ENCODE results near the gene KLF6.

Gene KLF6

DNA sequence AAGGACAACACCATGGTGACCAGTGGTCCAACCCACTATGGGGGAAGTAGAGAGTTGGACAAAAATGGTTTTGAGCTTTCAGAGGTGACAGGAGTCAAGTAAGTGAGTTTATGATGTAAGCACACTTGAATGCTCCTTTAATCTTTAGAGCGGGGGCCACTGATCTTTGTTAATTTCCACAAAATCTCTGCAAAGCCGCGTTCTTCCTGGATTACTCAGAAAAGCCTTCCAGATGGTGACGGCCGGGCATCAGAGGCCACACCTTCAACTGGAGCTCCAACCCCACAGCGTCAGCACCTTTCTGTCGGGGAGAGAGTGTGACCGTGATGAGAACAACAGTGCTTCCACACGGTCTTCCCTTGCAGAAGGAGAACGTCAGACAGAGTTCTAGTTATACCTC, 35.2 kb upstream of the KLF6 start:
- no peaks in the 10 kb centered on the region for H3K27me3 Mint-ChIP-seq
- no peaks in the 10 kb centered on the region for H3K9me3 Mint-ChIP-seq
- H3K4me3 Mint-ChIP-seq: no peak overlapping the region
- ATAC-seq: no peak
- H3K27ac Mint-ChIP-seq: no peak overlapping the region
- no peaks in the 10 kb centered on the region for H3K36me3 Mint-ChIP-seq
- no peaks in the 10 kb centered on the region for H3K4me1 Mint-ChIP-seq

DNA sequence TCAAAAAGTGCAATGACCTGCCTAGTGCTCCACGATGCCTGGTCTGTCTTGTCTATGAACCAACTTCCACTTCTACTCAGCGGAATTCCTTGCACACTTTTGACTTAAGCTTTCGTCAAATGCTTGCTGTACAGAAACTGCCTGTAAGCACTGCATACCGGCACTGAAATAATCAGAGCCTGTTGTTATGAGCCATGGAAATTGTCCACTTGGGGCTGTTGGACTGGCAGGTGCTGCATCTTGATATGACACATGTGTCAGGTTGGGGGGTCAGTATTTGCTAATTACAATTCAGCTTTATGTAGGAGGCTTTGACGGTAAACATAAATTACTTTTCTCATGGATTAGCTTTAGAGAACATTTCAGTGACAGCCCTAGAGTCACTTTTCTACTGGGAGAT, 32.0 kb upstream of the KLF6 start:
- H3K9me3 Mint-ChIP-seq: no peaks in the 10 kb centered on the region
- H3K27me3 Mint-ChIP-seq: no peaks in the 10 kb centered on the region
- no peak for ATAC-seq
- H3K4me1 Mint-ChIP-seq: peaks cover 4% of the 10 kb centered on the region
- no peak overlapping the region for H3K4me3 Mint-ChIP-seq
- no peaks in the 10 kb centered on the region for H3K36me3 Mint-ChIP-seq
- H3K27ac Mint-ChIP-seq: no peak overlapping the region

DNA sequence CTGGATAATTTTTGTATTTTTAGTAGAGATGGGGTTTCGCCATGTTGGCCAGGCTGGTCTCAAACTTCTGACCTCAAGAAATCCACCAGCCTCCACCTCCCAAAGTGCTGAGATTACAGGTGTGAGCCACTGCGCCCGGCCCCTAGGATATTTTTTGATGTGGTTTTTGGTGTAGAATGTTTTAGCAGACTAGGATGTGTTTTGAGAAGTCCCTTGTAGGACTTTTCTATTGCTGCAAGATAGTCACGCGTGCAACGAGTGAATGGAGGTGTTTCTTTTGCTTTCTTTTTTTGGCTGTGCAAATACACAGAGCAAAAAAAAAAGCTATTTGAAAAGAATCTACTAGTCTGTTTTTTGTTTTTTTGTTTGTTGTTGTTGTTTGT, 29.8 kb upstream of the KLF6 start:
- H3K9me3 Mint-ChIP-seq: no peaks in the 10 kb centered on the region
- H3K4me1 Mint-ChIP-seq: peaks cover 25% of the 10 kb centered on the region
- no peaks in the 10 kb centered on the region for H3K36me3 Mint-ChIP-seq
- no peaks in the 10 kb centered on the region for H3K27me3 Mint-ChIP-seq
- H3K4me3 Mint-ChIP-seq: no peak overlapping the region
- H3K27ac Mint-ChIP-seq: no peak overlapping the region
- no peak for ATAC-seq

DNA sequence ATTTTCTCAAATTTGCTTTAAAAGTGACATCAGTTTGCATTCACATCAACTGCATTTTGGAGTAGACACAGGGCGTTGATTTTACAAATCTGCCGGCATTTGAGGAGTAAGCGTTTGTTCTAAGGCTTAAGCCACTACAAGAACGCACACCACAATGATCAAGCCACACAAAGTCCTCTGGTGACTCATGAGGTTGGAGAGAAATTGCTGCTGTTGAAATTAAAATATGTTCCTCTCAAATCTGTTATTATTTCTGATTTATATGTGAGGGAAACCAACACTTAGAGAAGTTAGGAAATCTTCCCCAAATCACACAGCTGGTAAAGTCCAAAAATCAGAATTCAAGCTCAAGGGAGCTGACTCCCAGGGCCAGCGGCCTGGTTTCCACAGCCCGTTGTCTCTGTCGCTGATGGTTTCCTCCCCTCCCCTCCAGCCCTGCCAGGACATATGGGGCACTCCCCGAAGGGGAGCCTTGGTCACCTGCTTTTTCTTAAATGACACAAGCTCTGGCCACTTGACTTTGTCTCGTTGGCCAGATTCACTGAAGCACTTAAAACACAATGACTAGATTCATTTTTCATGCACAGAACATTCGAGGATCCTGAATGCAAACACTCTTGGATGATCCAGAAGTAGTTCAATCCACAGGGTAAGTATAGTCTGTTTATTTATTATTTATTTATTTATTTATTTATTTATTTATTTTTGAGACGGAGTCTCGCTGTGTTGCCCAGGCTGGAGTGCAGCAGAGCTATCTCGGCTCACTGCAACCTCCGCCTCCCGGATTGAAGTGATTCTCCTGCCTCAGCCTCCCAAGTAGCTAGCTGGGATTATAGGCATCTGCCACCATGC, 29.2 kb upstream of the KLF6 start:
- Mint-ChIP-seq H3K27me3 (no peaks in the 10 kb centered on the region), H3K4me3 (no peak overlapping the region), H3K4me1 (peaks cover 31% of the 10 kb centered on the region), H3K36me3 (no peaks in the 10 kb centered on the region), H3K27ac (peak overlapping the region; percentile 23), H3K9me3 (no peaks in the 10 kb centered on the region)
- no peak for ATAC-seq

DNA sequence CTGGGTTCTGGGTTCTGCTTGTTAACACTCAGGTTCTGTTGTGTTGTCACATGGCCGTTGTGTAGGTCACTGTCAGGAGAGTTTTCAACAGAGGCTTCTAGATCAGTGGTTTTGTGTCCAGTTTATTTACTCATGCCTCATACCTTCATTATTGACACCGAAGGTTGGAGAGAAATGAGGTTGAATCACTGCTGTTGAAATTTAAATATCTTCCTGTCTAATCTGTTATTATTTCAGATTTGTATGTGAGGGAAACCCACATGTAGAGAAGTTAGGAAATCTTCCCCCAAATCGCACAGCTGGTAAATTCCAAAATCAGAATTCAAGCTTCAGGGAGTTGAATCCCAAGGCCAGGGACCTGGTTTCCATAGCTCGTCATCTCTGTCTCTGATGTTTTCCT, 28.3 kb upstream of the KLF6 start:
- Mint-ChIP-seq H3K4me3 (no peak overlapping the region), H3K36me3 (no peaks in the 10 kb centered on the region), H3K27me3 (no peaks in the 10 kb centered on the region), H3K4me1 (peaks cover 40% of the 10 kb centered on the region), H3K27ac (peak overlapping the region; percentile 23), H3K9me3 (no peaks in the 10 kb centered on the region)
- no peak for ATAC-seq

DNA sequence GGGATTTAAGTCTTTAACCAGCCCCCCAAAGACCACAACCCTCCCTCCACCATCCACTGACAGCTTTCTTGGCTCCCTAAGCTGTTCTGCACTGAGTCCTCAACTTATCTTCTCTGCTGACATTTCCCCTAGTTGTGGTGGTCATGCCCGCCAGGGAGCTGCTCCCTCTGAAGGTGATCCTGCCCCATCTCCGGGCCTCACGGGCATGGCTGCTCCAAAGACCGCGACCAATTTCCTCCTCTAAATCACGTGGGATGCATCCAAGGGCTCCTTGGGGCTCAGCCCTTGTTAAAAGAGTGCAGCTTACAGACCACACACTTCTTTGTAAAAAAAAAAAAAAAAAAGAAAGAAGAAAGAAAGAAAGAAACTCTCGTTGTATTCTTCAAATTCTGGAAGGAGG, 27.1 kb upstream of the KLF6 start:
- H3K4me1 Mint-ChIP-seq: peaks cover 49% of the 10 kb centered on the region
- peak overlapping the region; percentile 14 for H3K27ac Mint-ChIP-seq
- no peaks in the 10 kb centered on the region for H3K27me3 Mint-ChIP-seq
- H3K4me3 Mint-ChIP-seq: no peak overlapping the region
- H3K36me3 Mint-ChIP-seq: no peaks in the 10 kb centered on the region
- no peak for ATAC-seq
- H3K9me3 Mint-ChIP-seq: no peaks in the 10 kb centered on the region

DNA sequence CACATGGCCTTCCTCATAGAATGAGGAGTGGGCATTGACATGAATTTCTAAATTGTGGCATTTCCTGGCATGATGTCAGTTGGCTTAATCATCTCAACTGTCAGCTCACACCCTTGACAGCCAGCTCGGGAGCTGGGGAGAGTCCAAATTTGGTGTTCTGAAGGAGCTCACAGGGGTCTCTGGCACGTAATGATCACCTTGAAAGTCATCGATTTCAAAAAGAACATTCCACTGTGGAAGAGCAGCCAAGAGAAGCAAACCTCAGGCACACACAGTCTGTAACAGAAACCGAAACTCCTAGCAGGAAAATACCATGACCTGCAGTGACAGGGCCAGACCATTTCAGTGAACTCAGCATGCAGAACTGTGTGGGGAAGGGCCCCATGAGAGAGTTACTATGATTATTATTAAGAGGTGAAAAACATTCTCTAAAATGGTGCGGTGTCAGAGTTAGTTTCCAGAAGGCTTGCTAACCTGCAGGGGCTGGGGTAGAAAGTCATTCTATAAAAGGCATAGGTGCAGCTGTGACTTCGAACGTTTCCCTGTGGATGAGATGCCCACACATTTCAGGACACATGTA, 26.4 kb upstream of the KLF6 start:
- peaks cover 57% of the 10 kb centered on the region for H3K4me1 Mint-ChIP-seq
- H3K27ac Mint-ChIP-seq: peak overlapping the region; percentile 14

DNA sequence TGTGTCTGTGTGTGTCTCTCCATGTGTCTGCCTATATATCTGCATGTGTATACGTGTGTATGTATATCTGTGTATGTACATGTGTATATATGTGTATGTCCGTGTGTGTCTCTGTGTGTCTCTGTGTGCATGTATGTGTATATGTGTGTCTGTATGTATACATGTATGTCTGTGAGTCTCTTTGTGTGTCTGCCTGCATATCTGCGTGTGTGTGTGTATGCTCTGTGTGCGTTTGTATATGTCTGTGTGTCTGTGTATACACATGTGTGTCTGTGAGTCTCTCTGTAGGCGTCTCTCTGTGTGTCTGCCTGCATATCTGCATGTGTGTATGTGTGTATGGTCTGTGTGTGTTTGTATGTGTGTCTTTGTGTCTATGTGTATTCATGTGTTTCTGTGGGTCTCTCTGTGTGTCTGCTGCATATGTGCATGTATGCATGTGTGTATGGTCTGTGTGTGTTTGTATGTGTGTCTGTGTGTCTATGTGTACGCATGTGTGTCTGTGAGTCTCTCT, 23.7 kb upstream of the KLF6 start:
- Mint-ChIP-seq H3K4me1 (peaks cover 73% of the 10 kb centered on the region), H3K27me3 (no peaks in the 10 kb centered on the region), H3K4me3 (no peak overlapping the region), H3K27ac (peak overlapping the region; percentile 14), H3K36me3 (no peaks in the 10 kb centered on the region), H3K9me3 (no peaks in the 10 kb centered on the region)
- ATAC-seq: no peak

More for the DNA sequence above, 26.4 kb upstream of the KLF6 start:
- ATAC-seq: peak; percentile 94
- Mint-ChIP-seq H3K36me3 (no peaks in the 10 kb centered on the region), H3K9me3 (no peaks in the 10 kb centered on the region), H3K27me3 (no peaks in the 10 kb centered on the region), H3K4me3 (peak overlapping the region; percentile 69)

DNA sequence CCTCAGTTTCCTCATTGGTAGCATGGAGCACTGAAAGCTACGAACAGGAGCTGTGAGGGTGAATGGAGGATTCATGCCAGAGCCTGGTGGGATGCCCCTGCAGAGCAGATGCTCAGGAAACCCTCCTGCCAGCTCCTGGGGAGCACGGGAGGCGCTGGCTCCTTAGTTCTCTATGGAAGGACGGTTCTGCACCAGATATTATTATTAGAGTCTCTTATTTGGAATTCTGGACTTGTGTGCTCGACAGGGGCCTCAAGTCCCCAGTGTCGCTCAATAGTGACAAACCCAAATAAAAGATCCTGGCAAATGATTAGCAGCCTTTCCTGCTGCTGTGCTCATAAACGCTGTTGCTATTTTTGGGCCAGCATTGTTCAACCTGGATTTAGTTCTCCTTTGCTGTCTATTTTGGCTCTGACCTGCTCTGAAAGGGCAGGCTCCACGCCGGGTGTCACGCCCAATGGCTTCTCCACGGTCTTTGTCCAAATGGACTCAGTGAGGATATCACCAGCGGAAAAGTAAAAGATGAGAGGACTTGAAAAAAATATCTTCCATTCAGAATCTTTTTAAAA, 23.0 kb upstream of the KLF6 start:
- no peaks in the 10 kb centered on the region for H3K9me3 Mint-ChIP-seq
- H3K27me3 Mint-ChIP-seq: no peaks in the 10 kb centered on the region
- ATAC-seq: no peak
- no peaks in the 10 kb centered on the region for H3K36me3 Mint-ChIP-seq
- no peak overlapping the region for H3K27ac Mint-ChIP-seq
- H3K4me1 Mint-ChIP-seq: peaks cover 79% of the 10 kb centered on the region
- no peak overlapping the region for H3K4me3 Mint-ChIP-seq

DNA sequence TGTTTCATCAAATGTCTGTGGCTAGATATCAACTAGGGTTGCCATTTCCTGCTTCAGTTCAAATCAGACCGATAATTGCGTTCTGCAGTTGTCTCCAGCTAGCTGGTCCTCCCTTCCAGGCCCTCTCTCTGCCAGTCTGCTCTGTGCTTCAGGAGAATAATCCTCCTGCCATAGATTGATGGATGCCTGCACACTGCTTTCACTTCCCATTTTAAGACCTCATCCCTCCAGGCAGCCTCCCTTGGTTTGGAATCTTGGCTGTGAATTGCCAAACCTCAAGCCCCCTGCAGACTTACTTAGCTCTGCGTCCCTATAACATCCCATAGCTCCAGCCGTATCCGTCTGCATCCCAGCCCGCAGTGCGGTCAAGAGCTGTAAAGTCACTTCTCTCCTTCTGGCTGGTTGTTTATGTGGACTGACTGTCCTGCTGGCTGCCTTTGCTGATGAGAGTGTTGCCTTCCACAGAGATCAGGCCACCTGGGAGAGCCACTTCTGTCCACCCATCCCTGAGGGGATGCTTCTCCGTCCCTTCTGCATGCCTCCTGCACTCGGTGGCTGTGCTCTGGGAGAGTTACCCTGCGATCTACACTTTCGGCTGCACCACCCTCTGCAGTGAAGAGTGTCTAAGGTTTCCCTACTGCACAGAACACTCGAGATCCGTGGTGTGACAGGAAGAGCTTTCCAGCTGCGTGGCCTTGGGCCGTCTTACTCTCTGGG, 22.4 kb upstream of the KLF6 start:
- peaks cover 78% of the 10 kb centered on the region for H3K4me1 Mint-ChIP-seq
- H3K27ac Mint-ChIP-seq: no peak overlapping the region
- H3K9me3 Mint-ChIP-seq: no peaks in the 10 kb centered on the region
- H3K4me3 Mint-ChIP-seq: no peak overlapping the region
- H3K27me3 Mint-ChIP-seq: no peaks in the 10 kb centered on the region
- H3K36me3 Mint-ChIP-seq: no peaks in the 10 kb centered on the region
- no peak for ATAC-seq

DNA sequence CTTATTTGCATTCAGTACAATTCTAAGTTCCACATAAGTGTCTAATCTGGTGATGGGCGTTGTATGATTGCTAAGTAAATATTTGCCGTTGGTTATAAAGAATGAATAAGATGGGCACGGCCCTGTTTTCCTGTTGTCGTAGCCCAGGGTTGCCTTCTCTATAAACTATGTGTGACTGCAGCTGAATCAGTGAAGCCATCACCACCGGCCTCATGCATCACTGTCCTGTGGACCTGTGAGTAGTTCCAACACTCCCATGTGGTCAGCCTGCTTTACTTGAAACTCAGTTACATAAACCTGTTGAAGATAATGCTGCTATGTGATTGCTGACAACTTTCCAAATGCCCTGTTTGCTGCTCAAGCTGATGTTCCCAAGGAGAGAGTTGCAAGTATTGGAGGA, 21.6 kb upstream of the KLF6 start:
- H3K36me3 Mint-ChIP-seq: no peaks in the 10 kb centered on the region
- no peak overlapping the region for H3K4me3 Mint-ChIP-seq
- ATAC-seq: no peak
- H3K27me3 Mint-ChIP-seq: no peaks in the 10 kb centered on the region
- peaks cover 70% of the 10 kb centered on the region for H3K4me1 Mint-ChIP-seq
- no peaks in the 10 kb centered on the region for H3K9me3 Mint-ChIP-seq
- H3K27ac Mint-ChIP-seq: no peak overlapping the region

DNA sequence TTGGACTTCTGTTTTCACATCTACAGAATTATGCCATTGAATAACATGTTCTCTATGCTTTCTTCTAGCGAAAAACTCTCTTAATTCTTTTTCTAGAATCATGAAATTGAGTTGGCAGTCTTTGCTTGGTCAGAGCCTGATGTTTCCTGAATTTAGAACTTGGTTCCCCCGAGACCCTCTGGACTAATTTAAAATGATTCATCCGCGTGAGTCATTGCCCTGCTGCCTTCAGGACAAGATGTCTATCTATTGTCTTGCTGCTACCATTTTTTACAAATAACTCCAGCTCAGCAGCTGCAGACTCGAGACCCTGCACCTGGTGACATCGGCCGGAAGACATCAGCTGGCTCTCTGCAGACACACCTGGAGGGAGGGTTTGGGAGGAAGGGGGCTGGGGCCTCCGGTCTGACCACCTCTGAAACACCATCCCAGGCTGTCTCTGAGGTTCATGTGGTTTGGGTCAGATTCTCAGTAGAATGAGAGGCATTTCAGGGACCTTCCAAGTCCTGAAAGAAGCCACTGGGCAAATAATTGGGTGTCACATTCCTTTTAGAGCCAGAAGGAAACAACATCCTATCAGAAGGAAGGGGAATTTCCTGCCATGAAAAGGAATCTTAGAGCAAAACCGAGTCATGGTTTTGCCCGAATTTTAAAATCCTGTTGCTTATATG, 20.9 kb upstream of the KLF6 start:
- Mint-ChIP-seq H3K27me3 (no peaks in the 10 kb centered on the region), H3K36me3 (no peaks in the 10 kb centered on the region), H3K9me3 (no peaks in the 10 kb centered on the region), H3K4me3 (peak overlapping the region; percentile 41), H3K27ac (no peak overlapping the region), H3K4me1 (peaks cover 64% of the 10 kb centered on the region)
- ATAC-seq: peak; percentile 57

DNA sequence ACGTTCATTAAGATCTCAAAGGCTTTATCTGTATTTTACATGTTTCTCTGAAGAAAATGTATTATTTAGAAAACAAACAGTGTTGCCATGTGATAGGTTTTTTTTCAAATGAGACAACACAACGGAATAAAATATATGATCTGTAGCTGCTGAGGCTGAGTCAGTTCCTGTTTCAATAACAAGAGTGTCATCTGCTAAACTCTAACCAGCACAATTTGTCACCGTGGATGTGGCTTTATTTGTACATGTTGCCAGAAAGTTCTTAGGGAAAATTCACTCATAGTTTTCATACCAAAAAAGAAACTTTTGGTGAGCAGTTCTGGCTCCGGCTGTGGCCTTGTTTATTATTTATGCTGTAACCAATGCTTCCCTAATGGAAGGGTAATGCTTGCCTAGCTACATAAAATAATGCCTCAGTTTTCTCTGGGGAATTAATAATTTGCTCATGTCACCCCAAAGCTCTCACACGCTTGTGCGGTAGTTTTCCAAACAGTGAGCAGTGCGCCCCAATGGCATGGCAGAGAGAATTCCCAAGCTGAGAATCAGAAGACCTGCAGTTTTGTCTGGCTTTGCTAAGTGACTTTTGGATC, 20.3 kb upstream of the KLF6 start:
- peak; percentile 69 for ATAC-seq
- Mint-ChIP-seq H3K4me3 (peak overlapping the region; percentile 18), H3K4me1 (peaks cover 59% of the 10 kb centered on the region), H3K27ac (no peak overlapping the region), H3K36me3 (no peaks in the 10 kb centered on the region), H3K9me3 (no peaks in the 10 kb centered on the region), H3K27me3 (no peaks in the 10 kb centered on the region)

DNA sequence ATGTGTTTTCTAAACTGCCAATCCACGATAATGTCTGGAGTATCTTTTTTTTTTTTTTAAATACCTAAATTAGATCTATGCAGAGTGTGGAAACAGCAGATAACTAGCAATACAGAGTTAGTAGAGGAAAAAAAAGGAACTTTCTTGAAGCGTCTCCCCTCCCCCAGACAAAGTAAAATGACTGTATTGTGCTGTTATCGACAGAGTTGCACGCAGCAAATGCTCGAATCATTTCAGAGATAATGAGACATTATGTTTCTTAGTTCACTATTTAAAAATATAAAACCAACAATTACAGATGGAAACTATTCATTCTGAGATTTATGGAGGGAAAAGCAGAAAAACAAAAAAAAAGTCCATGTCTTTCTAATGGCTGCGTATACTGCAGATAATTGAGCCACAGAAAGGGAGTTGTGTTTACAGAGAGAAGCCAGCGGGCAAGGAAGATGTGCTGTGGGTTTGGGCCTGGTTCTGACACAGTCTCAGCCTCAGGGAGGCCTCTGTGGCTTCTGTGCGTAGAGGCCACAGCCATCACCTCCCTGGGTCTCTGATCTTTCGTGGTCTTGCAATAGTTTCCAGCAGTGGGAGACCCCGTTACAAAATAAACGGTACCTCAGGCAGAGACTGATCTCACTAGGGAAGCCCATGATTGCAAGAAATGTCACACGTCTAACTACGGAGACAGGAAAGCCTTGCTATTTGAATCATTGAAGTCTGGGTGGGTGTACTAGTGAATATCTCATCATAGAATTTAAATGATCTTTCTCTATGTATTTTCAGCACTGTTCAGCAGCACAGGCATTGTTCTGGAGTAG, 19.1 kb upstream of the KLF6 start:
- Mint-ChIP-seq H3K36me3 (no peaks in the 10 kb centered on the region), H3K4me3 (peak overlapping the region; percentile 22), H3K9me3 (no peaks in the 10 kb centered on the region), H3K27me3 (no peaks in the 10 kb centered on the region), H3K27ac (no peak overlapping the region), H3K4me1 (peaks cover 47% of the 10 kb centered on the region)
- ATAC-seq: peak; percentile 32
